HL-60 (cell line): ENCODE measurements around the gene PRAMEF9.
"Not testable (repeated sequence)": the region's sequence is repeated elsewhere in the genome, so short reads cannot be mapped to it uniquely, and the experiment has no call there.

ENCODE experiments used
- CTCF ChIP-seq: IDR thresholded peaks from one replicate; pipeline ENCODE4 v1.5.1; 2011; ENCODE audit warnings: low read length, control low read depth, inconsistent platforms; ENCODE audit not compliant: insufficient read depth
- POLR2AphosphoS5 ChIP-seq: IDR thresholded peaks from 2 replicates; pipeline ENCODE4 v1.6.1; 2012; ENCODE audit warnings: low read depth
- REST ChIP-seq: IDR thresholded peaks from 2 replicates; pipeline ENCODE4 v1.6.1; 2012; ENCODE audit warnings: low read depth; ENCODE audit not compliant: insufficient replicate concordance

- not testable (repeated sequence) for TF ChIP-seq REST, CTCF, POLR2AphosphoS5
Measured at GRCh38 chr1:13155909-13156308, 15.7 kb upstream of the PRAMEF9 start, which contains the start of gene PRAMEF26.
